T1000 (cell line): ENCODE data around the gene CCNL2.

Experiments
- DNase-seq: peaks from one replicate; lab custom pipeline; 2025; ENCODE audit warnings: mixed read lengths; lab: John Stamatoyannopoulos, UW

CCNL2 gene

GRCh38 chr1:1341549-1342021, 57.5 kb downstream of the CCNL2 start:
- DNase-seq = no peak

- no peak for DNase-seq
Observed at GRCh38 chr1:1340791-1341548, 58.2 kb downstream of the CCNL2 start.

- no peak for DNase-seq
Observed at GRCh38 chr1:1340185-1340584, 59.0 kb downstream of the CCNL2 start.

GRCh38 chr1:1338278-1338677, 60.9 kb downstream of the CCNL2 start:
- no peak for DNase-seq

GRCh38 chr1:1337793-1338147, 61.4 kb downstream of the CCNL2 start:
- DNase-seq = no peak

GRCh38 chr1:1336931-1337792, 62.0 kb downstream of the CCNL2 start:
- DNase-seq = no peak

GRCh38 chr1:1336446-1336845, 62.7 kb downstream of the CCNL2 start:
- DNase-seq = no peak

GRCh38 chr1:1335792-1336248, 63.3 kb downstream of the CCNL2 start:
- DNase-seq = no peak
